Lung (tissue), 12 donors: ENCODE results near the gene HDAC8. TPM values are rescaled to one million over a fixed set of nuclear protein-coding genes. Genes with fewer than 3 reads are reported as not detected.
A peak's percentile ranks its signal among the peaks of the same experiment; 100 is the strongest.

Source experiments
- ATAC-seq: fragments of 200-7000 bp; cut with Tn5 transposase; one replicate; pipeline ENCODE4 v1.9.1; 2020; ENCODE audit warnings: moderate number of reproducible peaks; ENCODE audit not compliant: insufficient read depth, low FRiP score
- DNase-seq, 3 donors: peaks; one replicate each; pipeline ENCODE4 v3.0.0-alpha.2; 2013 to 2017
- H3K27ac ChIP-seq, 2 donors: one replicate each; pipeline ENCODE4 v1.5.1; 2013; ENCODE audit warnings: mild to moderate bottlenecking in 2 of 2, moderate library complexity in 2 of 2, control low read depth in 1 of 2, inconsistent platforms in 1 of 2, low read depth in 1 of 2, low read length in 1 of 2
- H3K27me3 ChIP-seq, 3 donors: one replicate each; pipeline ENCODE4 v1.5.1; 2013; ENCODE audit warnings: low read length in 2 of 3; ENCODE audit not compliant: control insufficient read depth in 3 of 3, insufficient read depth in 3 of 3
- H3K36me3 ChIP-seq, 4 donors: one replicate each; pipeline ENCODE4 v1.5.1; 2013; ENCODE audit warnings: low read length in 4 of 4, mild to moderate bottlenecking in 1 of 4, moderate library complexity in 1 of 4; ENCODE audit not compliant: control insufficient read depth in 4 of 4, insufficient read depth in 4 of 4
- H3K4me1 ChIP-seq, 5 donors: one replicate each; pipeline ENCODE4 v1.5.1; 2013; ENCODE audit warnings: low read length in 5 of 5, mild to moderate bottlenecking in 2 of 5, moderate library complexity in 1 of 5; ENCODE audit not compliant: control insufficient read depth in 5 of 5, insufficient read depth in 5 of 5
- H3K4me3 ChIP-seq: one replicate; pipeline ENCODE4 v1.5.1; 2013; ENCODE audit warnings: mild to moderate bottlenecking, control low read depth, moderate library complexity
- H3K9ac ChIP-seq, 2 donors: one replicate each; pipeline ENCODE4 v1.5.1; 2013; ENCODE audit warnings: low read length in 2 of 2, control low read depth in 1 of 2; ENCODE audit not compliant: insufficient read depth in 1 of 2
- H3K9me3 ChIP-seq, 4 donors: one replicate each; pipeline ENCODE4 v1.5.1; 2013; ENCODE audit warnings: low read length in 3 of 4, mild to moderate bottlenecking in 1 of 4, moderate library complexity in 1 of 4; ENCODE audit not compliant: control insufficient read depth in 4 of 4, insufficient read depth in 3 of 4
- WGBS, 2 donors: extraction: QIAGEN DNeasy Blood & Tissue Kit; methylation state at CpG; one replicate each; pipeline ENCODE4 v1.1.7; 2013; 5-methylcytosine and 5-hydroxymethylcytosine counted together
- polyA plus RNA-seq, 2 donors: library from polyadenylated mRNA; stranded (reverse); fragments of 200-250 nt; gene quantifications; one replicate each; pipeline ENCODE4 v1.2.1, GENCODE V29; 2013
- total RNA-seq, 2 donors: library from RNA; depleted of rRNA in 1 of 2; stranded (reverse); fragments of >200 nt in 1 of 2; gene quantifications; one replicate each; pipeline ENCODE4 v1.2.1, GENCODE V29; 2014 to 2021
- TF ChIP-seq, protein P1 (sequence below): IDR thresholded peaks from 2 replicates; pipeline ENCODE4 v1.5.1; 2012; ENCODE audit warnings: mild to moderate bottlenecking; ENCODE audit errors: control extremely low read depth, extremely low read depth
- donor health status: control.
- donor health status: control.
- donor health status: Bipolar disorder and iron deficiency.
- donor health status: healthy.
- donor health status: DM: yes; HTN: yes; CAD: no.

Gene HDAC8
- total and polyA plus RNA-seq, 4 donors: 17.4 to 60.6 (median 38.5) TPM

DNA sequence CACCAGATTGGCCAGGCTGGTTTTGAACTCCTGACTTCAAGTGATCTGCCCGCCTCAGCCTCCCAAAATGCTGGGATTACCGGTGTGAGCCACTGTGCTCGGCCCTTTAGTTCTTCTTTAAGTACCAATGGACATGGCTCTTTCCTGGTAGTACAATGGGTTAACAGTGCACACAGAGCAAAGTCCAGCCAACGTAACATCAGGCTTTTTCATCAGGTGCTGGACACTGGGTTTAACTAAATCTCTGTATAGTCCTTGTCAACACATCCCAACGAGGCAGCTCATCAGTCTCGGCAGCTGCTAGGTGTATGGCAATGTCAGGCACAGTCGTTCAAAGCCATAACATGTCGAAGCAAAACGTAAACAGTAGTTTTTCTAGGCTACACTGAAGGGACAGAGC is 93.8 kb downstream of the HDAC8 start:
- no peak for ATAC-seq
- Histone ChIP-seq H3K36me3 (peaks cover 0 to 5% (median 1%) of the 10 kb centered on the region in 4 donors), H3K4me3 (no peak overlapping the region), H3K9ac (no peak overlapping the region), H3K9me3 (no peaks in the 10 kb centered on the region), H3K27ac (no peak overlapping the region), H3K4me1 (peaks cover 0 to 15% (median 0%) of the 10 kb centered on the region in 5 donors), H3K27me3 (peaks cover 0 to 7% (median 6%) of the 10 kb centered on the region in 3 donors)
- 76 to 96% methylated on average over 9 of the region's 9 CpGs for WGBS, 2 donors
- TF ChIP-seq, protein P1, sequence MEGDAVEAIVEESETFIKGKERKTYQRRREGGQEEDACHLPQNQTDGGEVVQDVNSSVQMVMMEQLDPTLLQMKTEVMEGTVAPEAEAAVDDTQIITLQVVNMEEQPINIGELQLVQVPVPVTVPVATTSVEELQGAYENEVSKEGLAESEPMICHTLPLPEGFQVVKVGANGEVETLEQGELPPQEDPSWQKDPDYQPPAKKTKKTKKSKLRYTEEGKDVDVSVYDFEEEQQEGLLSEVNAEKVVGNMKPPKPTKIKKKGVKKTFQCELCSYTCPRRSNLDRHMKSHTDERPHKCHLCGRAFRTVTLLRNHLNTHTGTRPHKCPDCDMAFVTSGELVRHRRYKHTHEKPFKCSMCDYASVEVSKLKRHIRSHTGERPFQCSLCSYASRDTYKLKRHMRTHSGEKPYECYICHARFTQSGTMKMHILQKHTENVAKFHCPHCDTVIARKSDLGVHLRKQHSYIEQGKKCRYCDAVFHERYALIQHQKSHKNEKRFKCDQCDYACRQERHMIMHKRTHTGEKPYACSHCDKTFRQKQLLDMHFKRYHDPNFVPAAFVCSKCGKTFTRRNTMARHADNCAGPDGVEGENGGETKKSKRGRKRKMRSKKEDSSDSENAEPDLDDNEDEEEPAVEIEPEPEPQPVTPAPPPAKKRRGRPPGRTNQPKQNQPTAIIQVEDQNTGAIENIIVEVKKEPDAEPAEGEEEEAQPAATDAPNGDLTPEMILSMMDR: no peak
- no peak for DNase-seq

DNA sequence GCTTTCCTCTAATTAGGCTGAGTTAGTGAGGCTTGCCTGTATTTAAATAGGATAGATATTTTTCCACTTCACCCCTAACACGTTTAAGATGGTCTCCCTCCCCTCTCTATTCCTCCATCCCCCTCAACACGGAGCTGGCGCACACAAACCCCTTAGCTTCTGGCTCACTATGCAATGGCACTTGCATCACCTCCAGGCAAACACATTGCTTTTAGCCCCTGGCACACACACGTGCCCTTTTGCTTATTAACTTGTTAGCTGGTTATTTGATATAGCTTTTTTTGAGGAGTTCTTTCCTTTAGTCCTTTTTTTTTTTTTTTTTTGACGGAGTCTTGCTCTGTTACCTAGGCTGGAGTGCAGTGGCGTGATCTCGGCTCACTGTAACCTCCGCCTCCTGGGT is 94.3 kb downstream of the HDAC8 start:
- Histone ChIP-seq H3K27me3 (peaks cover 0 to 8% (median 6%) of the 10 kb centered on the region in 3 donors), H3K4me1 (peaks cover 0 to 15% (median 0%) of the 10 kb centered on the region in 5 donors), H3K9me3 (no peaks in the 10 kb centered on the region), H3K36me3 (peaks cover 0 to 5% (median 1%) of the 10 kb centered on the region in 4 donors), H3K9ac (no peak overlapping the region), H3K27ac (no peak overlapping the region), H3K4me3 (no peak overlapping the region)
- no peak for ATAC-seq
- WGBS, 2 donors: 70 to 83% methylated on average over 5 to 8 of the region's 8 CpGs
- DNase-seq: peak in 2 of 3 donors; percentile 12 to 22
- TF ChIP-seq, protein P1: no peak

DNA sequence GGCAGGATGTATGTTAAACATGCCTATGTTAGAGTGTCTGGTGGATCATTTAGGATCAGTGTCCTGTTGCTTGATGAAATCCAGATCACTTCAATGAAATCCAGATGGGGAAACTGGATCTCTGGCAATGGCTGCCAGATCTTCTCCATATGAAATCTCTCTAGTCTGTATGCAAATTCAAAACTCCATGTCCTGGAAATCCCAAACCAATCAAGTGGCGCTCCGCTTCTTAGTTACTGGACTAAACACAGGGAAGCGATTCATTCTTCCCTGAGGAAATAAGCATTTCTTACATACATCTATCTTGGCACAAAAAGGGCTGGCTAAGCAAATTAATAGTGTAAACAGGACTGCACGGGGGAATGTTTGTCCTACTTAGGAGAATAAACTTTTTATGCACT is 94.9 kb downstream of the HDAC8 start:
- Histone ChIP-seq H3K27me3 (peaks cover 0 to 8% (median 6%) of the 10 kb centered on the region in 3 donors), H3K9me3 (no peaks in the 10 kb centered on the region), H3K4me1 (peaks cover 0 to 15% (median 0%) of the 10 kb centered on the region in 5 donors), H3K36me3 (peaks cover 0 to 4% (median 1%) of the 10 kb centered on the region in 4 donors), H3K4me3 (no peak overlapping the region), H3K9ac (no peak overlapping the region), H3K27ac (no peak overlapping the region)
- ATAC-seq: no peak
- 72 to 87% methylated on average over 4 of the region's 4 CpGs for WGBS, 2 donors
- DNase-seq: peak; percentile 57 to 88 (median 86)
- TF ChIP-seq, protein P1: no peak

DNA sequence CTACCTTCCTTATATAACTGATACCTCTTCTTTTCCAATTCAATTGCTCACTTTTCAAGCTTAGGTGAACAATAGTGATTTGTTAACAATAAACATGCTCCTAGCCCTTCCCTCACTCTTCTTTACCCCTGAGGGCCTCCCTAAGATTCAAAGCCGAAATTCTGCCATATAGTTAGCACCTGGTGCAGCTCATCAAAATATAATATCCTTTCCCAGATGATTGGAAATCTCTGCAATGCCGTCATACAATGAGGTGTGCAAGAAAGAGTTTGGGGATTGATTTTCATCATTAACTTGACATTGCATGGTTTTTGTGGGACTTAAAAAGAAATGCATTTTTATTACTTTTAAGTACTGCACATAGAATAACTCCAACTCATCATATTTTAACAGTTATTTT is 95.3 kb downstream of the HDAC8 start:
- Histone ChIP-seq H3K36me3 (peaks cover 0 to 4% (median 1%) of the 10 kb centered on the region in 4 donors), H3K27ac (no peak overlapping the region), H3K9me3 (no peaks in the 10 kb centered on the region), H3K9ac (no peak overlapping the region), H3K4me3 (no peak overlapping the region), H3K4me1 (peaks cover 0 to 15% (median 0%) of the 10 kb centered on the region in 5 donors), H3K27me3 (peaks cover 0 to 8% (median 6%) of the 10 kb centered on the region in 3 donors)
- DNase-seq (no peak), ATAC-seq (no peak)
- TF ChIP-seq, protein P1: no peak
- 83 to 100% methylated on average over 2 of the region's 2 CpGs for WGBS, 2 donors
